ENCODE measurements around the gene ISY1.

The ISY1 gene

GRCh38 chr3:129121016-129121791 lies 39.7 kb downstream of the ISY1 start:
- in situ Hi-C loops (cut with HindIII; ENCODE audit: low sequenced_read_pairs) = no loop called here

DNA sequence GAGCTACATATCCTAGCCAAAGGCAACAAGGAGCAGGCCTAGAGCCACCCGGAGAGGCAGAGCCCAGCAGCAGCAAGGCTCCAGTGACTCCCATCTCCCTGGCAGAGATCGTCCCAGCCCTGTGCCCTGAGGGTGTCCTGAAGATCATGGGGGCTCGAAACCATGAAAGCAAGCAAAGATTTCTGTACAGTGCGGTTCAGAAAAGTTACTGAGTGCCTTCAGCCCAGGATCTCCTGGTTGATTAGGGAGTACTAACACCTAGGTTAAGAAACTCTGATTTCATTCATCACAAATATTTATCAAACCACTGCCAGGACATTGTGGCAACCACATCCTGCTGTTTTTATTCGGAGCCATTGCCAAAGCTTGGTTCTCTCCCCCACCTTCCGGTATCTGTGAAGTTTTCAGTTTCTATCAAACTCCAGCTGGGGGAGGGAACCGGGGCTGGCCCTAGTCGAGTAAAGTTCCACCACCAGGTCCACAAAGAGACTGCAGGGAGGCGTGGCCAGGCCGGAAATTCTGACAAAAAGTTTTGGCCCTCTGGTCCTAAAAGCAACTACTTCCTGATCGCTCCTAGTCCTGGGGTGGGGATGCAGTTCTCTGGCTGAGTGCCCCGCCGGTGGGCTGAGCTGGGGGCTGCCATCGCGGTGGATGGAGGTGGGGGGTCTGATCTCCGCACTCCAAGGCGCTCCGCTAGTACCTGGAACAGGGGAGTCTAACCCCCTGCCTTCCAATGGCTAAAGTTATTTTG lies 40.4 kb downstream of the ISY1 start:
- in situ Hi-C loops (cut with HindIII; ENCODE audit: low sequenced_read_pairs) = no loop called here

GRCh38 chr3:129119365-129120100 lies 41.3 kb downstream of the ISY1 start:
- in situ Hi-C loops (cut with HindIII; ENCODE audit: low sequenced_read_pairs) = loop anchor here (5.0 to 10.0 kb wide), 2 partner anchors 47 to 125 kb away; partner anchors contain the start of gene CFAP92

- in situ Hi-C loops (cut with HindIII; ENCODE audit: low sequenced_read_pairs) = loop anchor here (5.0 to 10.0 kb wide), 2 partner anchors 46 to 124 kb away; partner anchors contain the start of gene CFAP92
Observed at GRCh38 chr3:129118745-129119144, 42.1 kb downstream of the ISY1 start.

DNA sequence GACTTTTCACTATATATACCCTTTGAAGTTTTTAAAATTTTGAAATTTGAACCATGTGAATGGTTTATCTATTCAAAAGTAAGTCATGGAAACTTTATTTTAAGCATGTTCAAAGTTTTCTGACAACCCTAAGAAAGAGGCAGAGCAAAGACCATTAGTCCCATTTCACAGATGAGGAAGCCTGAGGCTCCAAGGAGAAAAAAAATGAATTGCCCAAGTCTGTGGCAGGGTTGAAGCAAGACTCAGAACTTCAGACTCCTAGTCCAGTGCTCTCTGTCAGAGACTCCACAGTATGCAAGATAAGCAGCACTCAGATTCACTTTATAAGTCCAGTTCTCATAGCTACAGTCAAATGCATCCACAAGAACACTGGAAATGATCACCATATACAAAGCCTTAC lies 43.7 kb downstream of the ISY1 start:
- in situ Hi-C loops (cut with HindIII; ENCODE audit: low sequenced_read_pairs) = loop anchor here (5.0 to 10.0 kb wide), 2 partner anchors 45 to 122 kb away; partner anchors contain the start of gene CFAP92

- in situ Hi-C loops (cut with HindIII; ENCODE audit: low sequenced_read_pairs) = loop anchor here (5.0 to 10.0 kb wide), 2 partner anchors 44 to 122 kb away; partner anchors contain the start of gene CFAP92
Observed at GRCh38 chr3:129116482-129116946, 44.3 kb downstream of the ISY1 start.

GRCh38 chr3:129114455-129114854 lies 46.4 kb downstream of the ISY1 start:
- in situ Hi-C loops (cut with HindIII; ENCODE audit: low sequenced_read_pairs) = loop anchor here (10.0 kb wide), 1 partner anchor 120 kb away; the partner anchor contains the start of gene CFAP92

- in situ Hi-C loops (cut with HindIII; ENCODE audit: low sequenced_read_pairs) = loop anchor here (10.0 kb wide), 1 partner anchor 118 kb away; the partner anchor contains the start of gene CFAP92
Observed at GRCh38 chr3:129112308-129113052, 48.4 kb downstream of the ISY1 start.

DNA sequence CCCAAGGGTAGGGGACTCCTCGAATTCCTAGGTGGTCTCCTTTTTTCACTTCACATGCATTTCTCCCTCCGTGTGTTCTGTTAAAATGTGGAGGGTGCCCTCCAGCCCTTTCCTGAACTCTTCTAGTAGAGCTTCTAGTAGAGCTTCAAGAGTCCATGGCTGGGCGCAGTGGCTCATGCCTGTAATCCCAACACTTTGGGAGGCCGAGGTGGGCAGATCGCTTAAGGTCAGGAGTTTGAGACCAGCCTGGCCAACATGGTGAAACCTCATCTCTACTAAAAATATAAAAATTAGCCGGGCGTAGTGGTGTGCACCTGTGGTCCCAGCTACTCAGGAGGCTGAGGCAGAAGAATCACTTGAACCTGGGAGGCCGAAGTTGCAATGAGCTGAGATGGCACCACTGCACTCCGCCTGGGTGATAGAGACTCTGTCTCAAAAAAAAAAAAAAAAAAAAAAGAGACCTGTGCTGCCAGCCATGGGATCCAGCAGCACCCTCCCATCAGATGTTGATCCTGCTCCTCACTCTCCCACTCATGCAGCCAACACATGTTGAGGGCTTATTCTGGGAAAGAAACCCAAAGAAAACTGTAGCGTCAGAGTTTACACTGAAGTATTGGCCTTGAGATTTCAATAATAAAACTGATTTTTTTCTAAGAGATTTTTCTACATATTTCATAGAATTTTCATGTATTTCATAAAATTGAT lies 49.6 kb downstream of the ISY1 start:
- in situ Hi-C loops (cut with HindIII; ENCODE audit: low sequenced_read_pairs) = loop anchor here (10.0 kb wide), 1 partner anchor 116 kb away; the partner anchor contains the start of gene CFAP92

DNA sequence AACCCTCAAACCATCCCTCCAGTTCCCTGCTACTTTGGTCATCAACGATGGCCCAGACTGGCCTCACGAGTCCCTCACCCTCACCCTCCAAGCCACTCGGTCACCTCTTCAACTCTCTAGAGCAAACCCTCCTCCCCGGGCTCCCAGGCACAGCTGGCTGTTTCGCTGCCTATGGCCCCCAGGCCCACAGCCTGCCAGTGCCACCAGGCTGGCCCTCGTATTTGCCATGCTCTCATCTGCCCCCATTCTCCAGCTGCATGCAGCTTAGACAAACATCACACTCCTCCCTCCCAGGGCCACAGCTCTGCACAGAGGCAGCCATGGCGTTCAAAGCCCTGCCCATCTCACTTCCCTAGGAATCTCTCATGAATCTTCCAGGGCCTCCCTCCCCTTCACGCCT lies 53.1 kb downstream of the ISY1 start:
- in situ Hi-C loops (cut with HindIII; ENCODE audit: low sequenced_read_pairs) = no loop called here

DNA sequence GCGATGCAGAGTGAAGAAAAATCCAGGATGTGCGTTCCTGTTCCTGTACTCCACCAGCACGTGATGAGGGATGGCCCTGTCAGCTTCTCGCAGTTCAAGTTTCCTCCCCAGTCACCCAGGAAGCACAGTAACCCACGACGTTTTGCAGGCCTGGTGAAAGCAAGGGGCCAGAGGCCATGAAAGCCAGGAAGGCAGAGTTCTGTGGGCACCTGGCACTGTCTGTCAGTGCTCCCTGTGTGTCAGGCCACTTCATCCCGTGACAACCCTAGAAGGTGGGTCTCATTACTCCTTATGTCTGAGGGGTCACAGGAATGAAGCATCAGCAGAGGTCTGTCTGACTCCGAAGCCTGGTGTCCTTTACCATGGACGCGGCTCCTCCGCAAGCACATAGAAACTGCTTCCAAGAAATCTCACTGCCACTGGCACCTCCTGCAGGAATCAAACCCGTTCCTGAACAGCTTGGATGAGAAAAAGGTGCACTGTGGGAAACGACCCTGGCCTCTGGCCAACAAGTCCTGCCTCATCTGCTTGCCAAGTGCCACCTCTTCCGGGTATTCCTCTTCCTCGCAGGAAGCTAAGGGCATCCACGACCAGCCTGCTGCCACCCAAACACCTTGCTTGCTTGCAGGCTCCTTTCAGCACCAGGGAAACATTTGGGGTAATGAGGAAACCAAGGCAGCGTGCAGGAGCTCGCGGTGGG lies 53.8 kb downstream of the ISY1 start:
- in situ Hi-C loops (cut with HindIII; ENCODE audit: low sequenced_read_pairs) = no loop called here

DNA sequence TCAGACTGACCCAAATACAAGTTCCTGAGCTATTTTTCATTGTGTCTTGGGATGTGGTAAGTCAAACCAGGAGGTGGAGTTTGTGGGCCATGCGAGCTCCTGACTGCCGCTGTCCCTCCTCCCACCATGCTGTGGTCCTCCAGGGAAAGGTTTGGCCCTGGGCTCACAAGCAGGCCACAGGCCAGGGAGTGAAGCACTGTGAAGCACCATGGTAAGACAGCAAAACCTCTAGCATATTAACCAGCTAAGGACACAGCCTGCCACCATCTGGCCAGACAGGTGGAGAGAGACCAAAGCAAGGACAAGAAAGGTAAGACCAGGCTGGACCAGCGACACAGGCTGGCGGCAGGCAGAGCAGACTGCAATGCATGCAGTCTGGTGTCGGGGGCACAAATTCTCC lies 54.5 kb downstream of the ISY1 start:
- in situ Hi-C loops (cut with HindIII; ENCODE audit: low sequenced_read_pairs) = no loop called here

- in situ Hi-C loops (cut with HindIII; ENCODE audit: low sequenced_read_pairs) = no loop called here
Observed at GRCh38 chr3:129105862-129106261, 55.0 kb downstream of the ISY1 start.

DNA sequence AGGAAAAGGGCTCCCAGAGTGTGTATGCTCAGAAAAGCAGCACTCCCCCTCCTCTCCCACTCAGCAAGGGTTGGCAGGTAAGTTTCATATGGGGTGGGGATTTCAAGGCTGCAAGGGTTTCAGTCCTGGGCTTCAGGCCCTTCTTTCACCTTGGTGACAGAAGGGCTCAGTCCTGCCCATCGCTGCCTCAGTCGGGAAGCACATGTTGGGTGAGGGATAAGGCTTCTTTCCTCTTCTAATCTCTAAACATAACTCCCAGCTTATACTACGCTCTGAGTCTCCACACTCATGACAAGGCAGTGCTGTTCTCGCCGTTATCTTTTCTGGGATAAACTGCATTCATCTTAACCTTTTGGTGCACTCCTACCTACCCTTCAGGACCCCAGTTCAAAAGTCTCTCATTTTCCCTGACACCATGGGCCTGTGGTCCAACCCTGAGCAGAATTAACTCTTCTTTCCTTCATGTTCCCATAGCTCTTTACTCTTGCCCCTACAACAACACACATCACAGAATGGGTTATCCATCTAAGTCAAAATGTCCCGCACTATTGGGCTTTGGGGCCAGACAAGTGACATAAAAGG lies 56.3 kb downstream of the ISY1 start:
- in situ Hi-C loops (cut with HindIII; ENCODE audit: low sequenced_read_pairs) = no loop called here

- in situ Hi-C loops (cut with HindIII; ENCODE audit: low sequenced_read_pairs) = no loop called here
Observed at GRCh38 chr3:129104051-129104450, 56.8 kb downstream of the ISY1 start.

GRCh38 chr3:129103296-129103695 lies 57.6 kb downstream of the ISY1 start:
- in situ Hi-C loops (cut with HindIII; ENCODE audit: low sequenced_read_pairs) = no loop called here

- in situ Hi-C loops (cut with HindIII; ENCODE audit: low sequenced_read_pairs) = no loop called here
Observed at GRCh38 chr3:129101370-129102138, 59.3 kb downstream of the ISY1 start.

GRCh38 chr3:129100274-129100673 lies 60.6 kb downstream of the ISY1 start:
- in situ Hi-C loops (cut with HindIII; ENCODE audit: low sequenced_read_pairs) = no loop called here
